A549 (cell line): ENCODE results near the gene CDK18. TPM values are rescaled to one million over a fixed set of nuclear protein-coding genes. Genes with fewer than 3 reads are reported as not detected.

ENCODE experiments used
- ATAC-seq, 2 experiments: fragments of 200-7000 bp in 1 of 2; fragments of >200 bp in 1 of 2; cut with Nextera tagmentation in 1 of 2; cut with Tn5 transposase in 1 of 2; 3 replicates each; pipeline versions ENCODE4 v1.8.0 to v1.9.1; 2018 to 2020; ENCODE audit warnings: mild to moderate bottlenecking in 1 of 2, moderate library complexity in 1 of 2
- CTCF ChIA-PET: fragments of 300-600 bp; sonication (Branson Sonifier 250); formaldehyde crosslinking; extraction: SDS; loops from one replicate; lab custom pipeline; 2021; ENCODE audit warnings: antibody characterized with exemption, inconsistent platforms; lab: Yijun Ruan, JAX
- POLR2A ChIA-PET: fragments of 350-600 bp; formaldehyde crosslinking; extraction: SDS; loops from one replicate; lab custom pipeline; 2021; ENCODE audit warnings: antibody characterized with exemption, inconsistent platforms; lab: Yijun Ruan, JAX
- DNase-seq, 2 experiments: peaks; one replicate each; pipeline versions ENCODE4 v3.0.0 to v3.0.0-alpha.2; 2011 to 2016; ENCODE audit warnings: low read depth in 1 of 2, low spot score in 1 of 2
- FAIRE-seq: peaks from 2 replicates; lab custom pipeline; 2011; peaks lifted over from hg19 to GRCh38; lab: Jason Lieb, UNC
- H3K27ac ChIP-seq, 2 experiments: fragments of >200 bp; sonication (Bioruptor Twin); formaldehyde crosslinking; 3 replicates each; pipeline ENCODE4 v1.5.1; 2016 to 2017
- H3K4me1 ChIP-seq: fragments of >200 bp; sonication (Bioruptor Twin); formaldehyde crosslinking; 3 replicates; pipeline ENCODE4 v1.6.1; 2016
- H3K4me2 ChIP-seq: fragments of >200 bp; sonication (Bioruptor Twin); formaldehyde crosslinking; 3 replicates; pipeline ENCODE4 v1.6.1; 2016
- H3K4me3 ChIP-seq: fragments of >200 bp; sonication (Bioruptor Twin); formaldehyde crosslinking; 3 replicates; pipeline ENCODE4 v1.5.1; 2016
- H3K9me3 ChIP-seq: fragments of >200 bp; sonication (Bioruptor Twin); formaldehyde crosslinking; 3 replicates; pipeline ENCODE4 v1.6.1; 2016
- CBX2 ChIP-seq: fragments of 200-600 bp; sonication (generic); IDR thresholded peaks from 2 replicates; pipeline ENCODE4 v1.6.1; 2016; ENCODE audit warnings: low read depth, mild to moderate bottlenecking, borderline replicate concordance
- CHD2 ChIP-seq: fragments of 150-350 bp; IDR thresholded peaks from 2 replicates; pipeline ENCODE4 v1.6.1; 2014; ENCODE audit warnings: low read length; ENCODE audit not compliant: partially characterized antibody
- FOSB ChIP-seq: fragments of 250-450 bp; sonication (Bioruptor Pico); IDR thresholded peaks from 2 replicates; pipeline ENCODE4 v1.5.0; 2020; ENCODE audit warnings: mild to moderate bottlenecking, moderate library complexity
- HEYL ChIP-seq: fragments of 250-450 bp; sonication (Bioruptor Pico); IDR thresholded peaks from 2 replicates; pipeline ENCODE4 v1.8.0; 2021; ENCODE audit warnings: mild to moderate bottlenecking, moderate library complexity
- JUN ChIP-seq, 2 experiments: fragments of >200 bp; sonication (Bioruptor Twin); formaldehyde crosslinking; IDR thresholded peaks; 2 replicates in 1 of 2; 3 replicates in 1 of 2; pipeline ENCODE4 v1.6.1; 2016 to 2017
- KDM5A ChIP-seq: fragments of 200-600 bp; sonication (generic); IDR thresholded peaks from 2 replicates; pipeline ENCODE4 v1.6.1; 2016; ENCODE audit warnings: antibody characterized with exemption, mild to moderate bottlenecking
- POLR2A ChIP-seq: IDR thresholded peaks from 2 replicates; pipeline ENCODE4 v1.6.1; 2012; ENCODE audit warnings: mild to moderate bottlenecking, low read length
- POLR2AphosphoS2 ChIP-seq: conservative IDR thresholded peaks from 2 replicates; pipeline ENCODE4 v1.6.1; 2012; ENCODE audit warnings: low read length, improper control_type of control experiment, inconsistent platforms
- RCOR1 ChIP-seq: fragments of 150-350 bp; IDR thresholded peaks from 2 replicates; pipeline ENCODE4 v1.6.1; 2014; ENCODE audit warnings: antibody characterized with exemption, low read length, low read depth
- TFCP2L1 ChIP-seq: fragments of 250-450 bp; sonication (Bioruptor Pico); IDR thresholded peaks from 2 replicates; pipeline ENCODE4 v1.5.0; 2021; ENCODE audit warnings: mild to moderate bottlenecking
- ZC3H11A ChIP-seq: fragments of 450-650 bp; IDR thresholded peaks from 2 replicates; pipeline ENCODE4 v1.6.1; 2014; ENCODE audit warnings: antibody characterized with exemption, mild to moderate bottlenecking
- ZFP36 ChIP-seq: fragments of 450-650 bp; IDR thresholded peaks from 2 replicates; pipeline ENCODE4 v1.6.1; 2014; ENCODE audit warnings: borderline replicate concordance; ENCODE audit not compliant: partially characterized antibody
- WGBS: methylation state at CpG from one replicate; pipeline ENCODE4 v1.1.6; 2017; ENCODE audit errors: missing lambda C conversion rate; 5-methylcytosine and 5-hydroxymethylcytosine counted together
- polyA plus RNA-seq, 4 experiments: library from polyadenylated mRNA; depleted of rRNA in 3 of 4; stranded (reverse); fragments of >200 nt; fragmentation: RNase III in 1 of 4; extraction: RNeasy Plus Mini Kit Qiagen cat#74134 plus additional on column Dnase treatment in 1 of 4; gene quantifications; 2 replicates in 3 of 4; 3 replicates in 1 of 4; pipeline ENCODE4 v1.2.3, GENCODE V29; 2011 to 2017
- small RNA-seq, 6 experiments: library from RNA; depleted of rRNA; stranded (forward); fragments of <200 nt; gene quantifications; one replicate each; pipeline ENCODE3, GENCODE V24; 2012
- TF ChIP-seq, protein P1 (sequence below): fragments of 250-450 bp; sonication (Bioruptor Pico); IDR thresholded peaks from 2 replicates; pipeline ENCODE4 v1.5.0; 2020; ENCODE audit warnings: low read depth, mild to moderate bottlenecking, moderate library complexity
- TF ChIP-seq, protein P2 (sequence below): IDR thresholded peaks from 2 replicates; pipeline ENCODE4 v1.6.1; 2012
- TF ChIP-seq, protein P3 (sequence below): fragments of 250-450 bp; sonication (Bioruptor Pico); IDR thresholded peaks from 2 replicates; pipeline ENCODE4 v1.5.0; 2021; ENCODE audit warnings: mild to moderate bottlenecking, moderate library complexity, borderline replicate concordance
- TF ChIP-seq, protein P4 (sequence below): IDR thresholded peaks from 2 replicates; pipeline ENCODE4 v1.6.1; 2012

The CDK18 gene
- polyA plus RNA-seq, 2 of the 4 experiments (the other 2 are of a cell fraction) = 0.75 to 2.0 TPM

DNA sequence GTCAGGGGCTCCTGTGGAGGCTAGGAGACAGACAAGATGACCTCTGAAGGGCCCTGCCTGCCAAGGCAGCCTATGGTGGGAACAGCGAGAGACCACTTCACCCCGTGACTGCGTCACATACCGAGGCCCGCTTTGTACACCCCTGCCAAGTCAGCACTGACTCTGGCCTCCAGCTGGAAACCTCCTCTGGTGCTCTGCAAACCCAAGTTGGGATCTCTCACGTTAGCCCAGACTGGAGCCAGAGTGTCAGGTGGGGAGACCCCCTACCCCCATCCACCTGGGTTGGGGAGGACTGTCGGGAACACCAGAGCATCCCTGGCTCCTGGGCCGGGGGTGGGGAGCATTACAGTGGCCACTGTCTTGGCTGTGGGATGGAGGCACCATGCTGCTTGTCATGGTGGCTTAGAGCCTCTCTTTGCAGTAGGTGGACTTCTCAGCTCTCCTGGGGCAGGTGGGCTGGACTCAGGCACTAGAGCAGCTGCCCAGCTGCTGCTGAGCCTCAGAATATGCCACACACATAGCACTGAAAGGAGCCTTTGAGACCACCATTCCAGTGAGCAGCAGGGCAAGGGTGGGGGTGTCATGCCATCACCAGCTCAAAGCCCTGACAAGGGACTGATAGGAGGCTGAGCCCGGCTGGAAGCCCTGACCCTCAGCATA, 77.0 kb downstream of the CDK18 start:
- ChIA-PET CTCF (interaction anchor here (0.6 to 7.6 kb wide), 3 partner anchors 9 to 75 kb away, joined by 3 to 85 read pairs (median 11); no protein-coding TSS in a partner anchor), POLR2A (no interaction called here)
- FAIRE-seq = no peak
- no peak for TF ChIP-seq ZC3H11A
- no peak for TF ChIP-seq CHD2
- no peak for TF ChIP-seq CBX2
- TF ChIP-seq JUN (IDR thresholded peaks at IDR 0.05) = no peak
- TF ChIP-seq HEYL (CRISPR knock-in tag) = no peak
- TF ChIP-seq, protein P1, sequence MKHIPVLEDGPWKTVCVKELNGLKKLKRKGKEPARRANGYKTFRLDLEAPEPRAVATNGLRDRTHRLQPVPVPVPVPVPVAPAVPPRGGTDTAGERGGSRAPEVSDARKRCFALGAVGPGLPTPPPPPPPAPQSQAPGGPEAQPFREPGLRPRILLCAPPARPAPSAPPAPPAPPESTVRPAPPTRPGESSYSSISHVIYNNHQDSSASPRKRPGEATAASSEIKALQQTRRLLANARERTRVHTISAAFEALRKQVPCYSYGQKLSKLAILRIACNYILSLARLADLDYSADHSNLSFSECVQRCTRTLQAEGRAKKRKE (CRISPR knock-in tag) = no peak
- TF ChIP-seq RCOR1 = no peak
- TF ChIP-seq, protein P2, sequence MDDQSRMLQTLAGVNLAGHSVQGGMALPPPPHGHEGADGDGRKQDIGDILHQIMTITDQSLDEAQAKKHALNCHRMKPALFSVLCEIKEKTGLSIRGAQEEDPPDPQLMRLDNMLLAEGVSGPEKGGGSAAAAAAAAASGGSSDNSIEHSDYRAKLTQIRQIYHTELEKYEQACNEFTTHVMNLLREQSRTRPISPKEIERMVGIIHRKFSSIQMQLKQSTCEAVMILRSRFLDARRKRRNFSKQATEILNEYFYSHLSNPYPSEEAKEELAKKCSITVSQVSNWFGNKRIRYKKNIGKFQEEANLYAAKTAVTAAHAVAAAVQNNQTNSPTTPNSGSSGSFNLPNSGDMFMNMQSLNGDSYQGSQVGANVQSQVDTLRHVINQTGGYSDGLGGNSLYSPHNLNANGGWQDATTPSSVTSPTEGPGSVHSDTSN = no peak
- TF ChIP-seq POLR2AphosphoS2 = no peak
- TF ChIP-seq KDM5A = no peak
- TF ChIP-seq FOSB (CRISPR knock-in tag) = no peak
- DNase-seq = no peak
- WGBS = 74% methylated on average over 7 of the region's 9 CpGs
- H3K4me2 ChIP-seq = no peak overlapping the region
- no peaks in the 10 kb centered on the region for H3K9me3 ChIP-seq
- ATAC-seq = no peak
- no peaks in the 10 kb centered on the region for H3K4me1 ChIP-seq
- no peak overlapping the region for H3K4me3 ChIP-seq
- H3K27ac ChIP-seq = no peak overlapping the region

DNA sequence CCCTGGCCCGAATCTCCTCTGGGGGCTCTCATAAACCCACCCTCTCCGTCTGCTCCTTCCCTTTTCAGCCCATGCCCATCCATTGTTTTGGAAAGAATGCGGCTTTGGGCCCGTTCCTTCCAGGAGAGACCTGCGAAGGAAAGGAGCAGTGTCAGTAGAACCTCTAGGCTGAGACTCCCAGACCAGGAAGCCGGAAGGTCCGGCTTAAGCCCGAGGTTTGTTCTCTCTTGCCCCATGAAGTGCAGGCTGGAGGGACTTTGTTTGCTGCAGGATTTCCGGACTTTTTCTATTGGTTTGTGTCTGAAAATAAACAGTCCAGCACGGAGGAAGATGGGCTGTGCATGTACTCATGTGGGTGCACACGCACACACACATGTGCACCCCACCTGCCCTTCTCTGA, 77.6 kb downstream of the CDK18 start:
- DNase-seq (no peak), FAIRE-seq (no peak), ATAC-seq (no peak)
- Histone ChIP-seq H3K27ac (no peak overlapping the region), H3K4me2 (no peak overlapping the region), H3K4me3 (no peak overlapping the region), H3K9me3 (no peaks in the 10 kb centered on the region), H3K4me1 (no peaks in the 10 kb centered on the region)
- WGBS = 58% methylated on average over 11 of the region's 11 CpGs
- TF ChIP-seq, protein P3, sequence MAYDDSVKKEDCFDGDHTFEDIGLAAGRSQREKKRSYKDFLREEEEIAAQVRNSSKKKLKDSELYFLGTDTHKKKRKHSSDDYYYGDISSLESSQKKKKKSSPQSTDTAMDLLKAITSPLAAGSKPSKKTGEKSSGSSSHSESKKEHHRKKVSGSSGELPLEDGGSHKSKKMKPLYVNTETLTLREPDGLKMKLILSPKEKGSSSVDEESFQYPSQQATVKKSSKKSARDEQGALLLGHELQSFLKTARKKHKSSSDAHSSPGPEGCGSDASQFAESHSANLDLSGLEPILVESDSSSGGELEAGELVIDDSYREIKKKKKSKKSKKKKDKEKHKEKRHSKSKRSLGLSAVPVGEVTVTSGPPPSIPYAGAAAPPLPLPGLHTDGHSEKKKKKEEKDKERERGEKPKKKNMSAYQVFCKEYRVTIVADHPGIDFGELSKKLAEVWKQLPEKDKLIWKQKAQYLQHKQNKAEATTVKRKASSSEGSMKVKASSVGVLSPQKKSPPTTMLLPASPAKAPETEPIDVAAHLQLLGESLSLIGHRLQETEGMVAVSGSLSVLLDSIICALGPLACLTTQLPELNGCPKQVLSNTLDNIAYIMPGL (CRISPR knock-in tag) = no peak
- no peak for TF ChIP-seq TFCP2L1 (CRISPR knock-in tag)
- TF ChIP-seq ZFP36 = no peak
- TF ChIP-seq, protein P2 = no peak
- TF ChIP-seq, protein P4, sequence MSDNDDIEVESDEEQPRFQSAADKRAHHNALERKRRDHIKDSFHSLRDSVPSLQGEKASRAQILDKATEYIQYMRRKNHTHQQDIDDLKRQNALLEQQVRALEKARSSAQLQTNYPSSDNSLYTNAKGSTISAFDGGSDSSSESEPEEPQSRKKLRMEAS = no peak
- TF ChIP-seq POLR2A = no peak
- TF ChIP-seq, all 56 proteins: peak for 0
- POLR2A ChIA-PET = no interaction called here
- CTCF ChIA-PET = interaction anchor here (7.6 kb wide), 1 partner anchor 9 kb away, joined by 85 read pairs; no protein-coding TSS in a partner anchor

Small RNA genes lying within 50 kb of the gene (small RNA-seq; reads per million reads assigned to genes)
- gene RNU2-19P = 0 reads per million in 6 experiments

Other genes starting within 250 kb of the CDK18 start
- 22.6 and 29.7 TPM in 2 replicates for gene NUAK2, start 182.9 kb upstream of the CDK18 start, polyA plus RNA-seq (2011; rRNA removed)
- gene NUAK2, start 182.9 kb upstream of the CDK18 start, polyA plus RNA-seq (2017; fragmentation: RNase III; extraction: RNeasy Plus Mini Kit Qiagen cat#74134 plus additional on column Dnase treatment) = 37.8 to 40.9 TPM (median 38.8 TPM) in 3 replicates
- 0.37 and 0.40 TPM in 2 replicates for gene KLHDC8A, start 147.7 kb upstream of the CDK18 start, polyA plus RNA-seq (2011; rRNA removed)
- 0.32 to 0.51 TPM (median 0.34 TPM) in 3 replicates for gene KLHDC8A, start 147.7 kb upstream of the CDK18 start, polyA plus RNA-seq (2017; fragmentation: RNase III; extraction: RNeasy Plus Mini Kit Qiagen cat#74134 plus additional on column Dnase treatment)
- 0.14 and 0.36 TPM in 2 replicates for gene LEMD1, start 82.6 kb upstream of the CDK18 start, polyA plus RNA-seq (2011; rRNA removed)
- gene LEMD1, start 82.6 kb upstream of the CDK18 start, polyA plus RNA-seq (2017; fragmentation: RNase III; extraction: RNeasy Plus Mini Kit Qiagen cat#74134 plus additional on column Dnase treatment) = 0.18 to 0.26 TPM in 2 of 3 replicates, not detected in the other
- 0.09 and 0.16 TPM in 2 replicates for gene BLACAT1, start 48.6 kb upstream of the CDK18 start, polyA plus RNA-seq (2011; rRNA removed)
- gene BLACAT1, start 48.6 kb upstream of the CDK18 start, polyA plus RNA-seq (2017; fragmentation: RNase III; extraction: RNeasy Plus Mini Kit Qiagen cat#74134 plus additional on column Dnase treatment) = 0.04 TPM in 1 of 3 replicates, not detected in the others
- 11.9 and 12.7 TPM in 2 replicates for gene ELK4, start 127.3 kb downstream of the CDK18 start, polyA plus RNA-seq (2011; rRNA removed)
- 5.8 to 6.4 TPM (median 5.9 TPM) in 3 replicates for gene ELK4, start 127.3 kb downstream of the CDK18 start, polyA plus RNA-seq (2017; fragmentation: RNase III; extraction: RNeasy Plus Mini Kit Qiagen cat#74134 plus additional on column Dnase treatment)
- gene SLC45A3, start 175.8 kb downstream of the CDK18 start, polyA plus RNA-seq (2011; rRNA removed) = 2.8 and 3.0 TPM in 2 replicates
- gene SLC45A3, start 175.8 kb downstream of the CDK18 start, polyA plus RNA-seq (2017; fragmentation: RNase III; extraction: RNeasy Plus Mini Kit Qiagen cat#74134 plus additional on column Dnase treatment) = 2.5 to 3.4 TPM (median 3.3 TPM) in 3 replicates
- gene NUCKS1, start 245.5 kb downstream of the CDK18 start, polyA plus RNA-seq (2011; rRNA removed) = 134 and 190 TPM in 2 replicates
- gene NUCKS1, start 245.5 kb downstream of the CDK18 start, polyA plus RNA-seq (2017; fragmentation: RNase III; extraction: RNeasy Plus Mini Kit Qiagen cat#74134 plus additional on column Dnase treatment) = 132 to 141 TPM (median 141 TPM) in 3 replicates